HepG2 (cell line): Measurements from ENCODE around the gene OR9A2. TPM values are rescaled to one million over a fixed set of nuclear protein-coding genes. Genes with fewer than 3 reads are reported as not detected.

Source experiments
- ATAC-seq: fragments of 200-7000 bp; cut with Tn5 transposase; 3 replicates; pipeline ENCODE4 v1.9.1; 2020; ENCODE audit warnings: mild to moderate bottlenecking, moderate library complexity
- BruUV-seq: library from RNA; stranded (reverse); fragments of 400-500 nt; replicated peaks from 2 replicates; lab custom pipeline; 2021; lab: Mats Ljungman, UMichigan
- CTCF ChIA-PET: fragments of 300-600 bp; formaldehyde crosslinking; extraction: SDS; loops from one replicate; lab custom pipeline; 2021; ENCODE audit warnings: low total read pairs, inconsistent platforms, low intra/inter-chr PET ratio; lab: Yijun Ruan, JAX
- POLR2A ChIA-PET: fragments of 350-600 bp; sonication (Branson Sonifier 250); formaldehyde crosslinking; loops from one replicate; lab custom pipeline; 2020; ENCODE audit warnings: antibody characterized with exemption, inconsistent platforms; lab: Yijun Ruan, JAX
- DNase-seq: peaks from one replicate; pipeline ENCODE4 v3.0.0-alpha.2; 2015; ENCODE audit warnings: low spot score
- FAIRE-seq: peaks from 3 replicates; lab custom pipeline; 2011; peaks lifted over from hg19 to GRCh38; lab: Jason Lieb, UNC
- H2AFZ ChIP-seq: one replicate; pipeline ENCODE4 v1.6.1; 2011; ENCODE audit warnings: low read length, inconsistent platforms
- H3K27ac ChIP-seq: fragments of 300-600 bp; 3 replicates; pipeline ENCODE4 v1.8.0; 2011; ENCODE audit warnings: mixed run types, mild to moderate bottlenecking, mixed read lengths, low read length, inconsistent platforms; ENCODE audit not compliant: insufficient read depth; ENCODE audit errors: extremely low read length
- H3K27me3 ChIP-seq, 2 experiments: fragments of 200-600 bp in 1 of 2; 2 replicates in 1 of 2; 3 replicates in 1 of 2; pipeline versions ENCODE4 v1.6.0 to v1.8.0; 2011; ENCODE audit warnings: low read length in 2 of 2, mild to moderate bottlenecking in 2 of 2, moderate library complexity in 2 of 2, inconsistent platforms in 1 of 2; ENCODE audit not compliant: insufficient read depth in 2 of 2, control insufficient read depth in 1 of 2
- H3K36me3 ChIP-seq, 2 experiments: fragments of 200-600 bp in 1 of 2; replicated peaks in 1 of 2; 2 replicates in 1 of 2; 3 replicates in 1 of 2; pipeline versions ENCODE4 v1.5.1 to v1.8.0; 2011; ENCODE audit warnings: low read length in 2 of 2, inconsistent platforms in 1 of 2; ENCODE audit not compliant: insufficient read depth in 2 of 2, control insufficient read depth in 1 of 2
- H3K4me1 ChIP-seq: 2 replicates; pipeline ENCODE4 v1.5.1; 2012; ENCODE audit warnings: low read length, inconsistent platforms; ENCODE audit not compliant: insufficient read depth
- H3K4me2 ChIP-seq: 2 replicates; pipeline ENCODE4 v1.6.0; 2011; ENCODE audit warnings: low read depth, low read length, inconsistent platforms
- H3K4me3 ChIP-seq, 3 experiments: fragments of 200-600 bp in 1 of 3; sonication (generic), shearing (Covaris generic) in 1 of 3; replicated peaks in 1 of 3; 2 replicates each; pipeline ENCODE4 v1.5.1; 2011 to 2016; ENCODE audit warnings: low read length in 3 of 3, inconsistent platforms in 2 of 3, low read depth in 2 of 3, mild to moderate bottlenecking in 2 of 3, control low read depth in 1 of 3, mixed read lengths in 1 of 3; ENCODE audit not compliant: insufficient read depth in 1 of 3
- H3K79me2 ChIP-seq: one replicate; pipeline ENCODE4 v1.6.1; 2011; ENCODE audit warnings: low read length, inconsistent platforms; ENCODE audit not compliant: insufficient read depth
- H3K9ac ChIP-seq: 2 replicates; pipeline ENCODE4 v1.6.0; 2011; ENCODE audit warnings: mild to moderate bottlenecking, low read depth, low read length, inconsistent platforms; ENCODE audit not compliant: insufficient read depth
- H3K9me3 ChIP-seq: 2 replicates; pipeline ENCODE4 v1.5.1; 2012; ENCODE audit warnings: mild to moderate bottlenecking, low read length
- H4K20me1 ChIP-seq: 2 replicates; pipeline ENCODE4 v1.6.0; 2011; ENCODE audit warnings: inconsistent platforms, mild to moderate bottlenecking, low read length, moderate library complexity; ENCODE audit not compliant: insufficient read depth
- AGO1 ChIP-seq: fragments of 200-400 bp; formaldehyde crosslinking; IDR thresholded peaks from 2 replicates; pipeline ENCODE4 v1.6.1; 2017; ENCODE audit warnings: mild to moderate bottlenecking, low read depth, low read length, moderate library complexity; ENCODE audit not compliant: poor library complexity, severe bottlenecking
- ATF3 ChIP-seq: sonication (generic); formaldehyde crosslinking; IDR thresholded peaks from 2 replicates; pipeline ENCODE4 v1.4.0; 2020; ENCODE audit warnings: missing genetic modification reagents
- MAFG ChIP-seq: sonication (generic); formaldehyde crosslinking; IDR thresholded peaks from 2 replicates; pipeline ENCODE4 v1.5.1; 2020; ENCODE audit warnings: mild to moderate bottlenecking, missing genetic modification reagents
- RFXANK ChIP-seq: IDR thresholded peaks from 2 replicates; pipeline ENCODE4 v1.6.1; 2016
- SP140L ChIP-seq: sonication (generic); formaldehyde crosslinking; IDR thresholded peaks from 2 replicates; pipeline ENCODE4 v1.4.0; 2020; ENCODE audit warnings: missing genetic modification reagents, borderline replicate concordance
- ZC3H4 ChIP-seq: sonication (generic); formaldehyde crosslinking; IDR thresholded peaks from 2 replicates; pipeline ENCODE4 v1.4.0; 2020; ENCODE audit warnings: missing genetic modification reagents, borderline replicate concordance
- ZNF503 ChIP-seq: sonication (generic); formaldehyde crosslinking; IDR thresholded peaks from 2 replicates; pipeline ENCODE4 v1.4.0; 2020; ENCODE audit warnings: missing genetic modification reagents
- ZNF547 ChIP-seq: sonication (generic); formaldehyde crosslinking; IDR thresholded peaks from 2 replicates; pipeline ENCODE4 v1.5.1; 2020; ENCODE audit warnings: mild to moderate bottlenecking, missing genetic modification reagents
- ZNF615 ChIP-seq: sonication (generic); formaldehyde crosslinking; IDR thresholded peaks from 2 replicates; pipeline ENCODE4 v1.5.0; 2020; ENCODE audit warnings: mild to moderate bottlenecking, missing genetic modification reagents, borderline replicate concordance
- ZNF691 ChIP-seq: sonication (generic); formaldehyde crosslinking; IDR thresholded peaks from 2 replicates; pipeline ENCODE4 v1.4.0; 2020; ENCODE audit warnings: missing genetic modification reagents, low read depth, mild to moderate bottlenecking, borderline replicate concordance
- WGBS: methylation state at CpG from one replicate; pipeline ENCODE4 v1.1.6; 2017; ENCODE audit warnings: low lambda C conversion rate; 5-methylcytosine and 5-hydroxymethylcytosine counted together
- in situ Hi-C: cut with HindIII; loops from 2 replicates; pipeline ENCODE4 v1.10.0; 2017; ENCODE audit warnings: low pct_unique_long_range_greater_than_20kb; ENCODE audit not compliant: extremely low pct_ligation_motif_present
- intact Hi-C: fragments of 100-400 bp; cut with micrococcal nuclease; formaldehyde crosslinking; loops from one replicate; pipeline ENCODE4 v1.10.0; 2022; ENCODE audit not compliant: unreplicated experiment
- polyA plus RNA-seq, 8 experiments: library from polyadenylated mRNA; depleted of rRNA in 3 of 8; stranded (reverse) in 7 of 8; unstranded in 1 of 8; fragments of >200 nt; fragmentation: Illumina TruSeq in 4 of 8; extraction: Trizol in 4 of 8; gene quantifications; 2 replicates each; pipeline versions ENCODE4 v1.2.1 to v1.2.3, GENCODE V29; 2011 to 2016; ENCODE audit warnings: low read depth in 4 of 8, missing spikeins in 1 of 8, mixed read lengths in 1 of 8; ENCODE audit not compliant: insufficient read depth in 1 of 8
- total RNA-seq, 5 experiments: library from RNA; depleted of rRNA; stranded (reverse); fragments of >200 nt; fragmentation: Illumina TruSeq; extraction: Trizol; gene quantifications; 2 replicates each; pipeline ENCODE4 v1.2.3, GENCODE V29; 2016; ENCODE audit warnings: low read depth in 1 of 5

The OR9A2 gene
- total and polyA plus RNA-seq, 2 of the 13 experiments (the other 11 are each of a cell fraction or from before 2014, with no cell fraction given), result not detected

GRCh38 chr7:143069912-143070500 is 43.1 kb upstream of the OR9A2 start:
- CTCF ChIA-PET, result no interaction called here
- in situ Hi-C loops, result no loop called here
- no peak for TF ChIP-seq AGO1
- TF ChIP-seq ZNF691 (CRISPR knock-in tag), result no peak
- no peak for TF ChIP-seq ZNF547
- no peak for TF ChIP-seq RFXANK (CRISPR knock-in tag)
- no peak for TF ChIP-seq MAFG
- no peak for TF ChIP-seq ZNF503 (CRISPR knock-in tag)
- TF ChIP-seq ZC3H4 (CRISPR knock-in tag), result no peak
- TF ChIP-seq ZNF615 (CRISPR knock-in tag), result no peak
- no peak for TF ChIP-seq ATF3 (CRISPR knock-in tag)
- TF ChIP-seq SP140L (CRISPR knock-in tag), result no peak
- Histone ChIP-seq H3K27me3 (no peaks in the 10 kb centered on the region; a peak in 1 of 5 replicates), H3K27ac (no peak overlapping the region), H3K4me2 (no peak overlapping the region), H3K4me3 (no peak overlapping the region), H4K20me1 (no peaks in the 10 kb centered on the region), H3K36me3 (no peaks in the 10 kb centered on the region), H3K9me3 (no peaks in the 10 kb centered on the region), H3K79me2 (no peaks in the 10 kb centered on the region), H3K9ac (no peak overlapping the region), H3K4me1 (no peaks in the 10 kb centered on the region), H2AFZ (no peak overlapping the region)
- intact Hi-C loops, result no loop called here
- 26% methylated on average over 6 of the region's 6 CpGs for WGBS
- BruUV-seq, result no TSS peak
- ATAC-seq (no peak; the same call in 2 of the 3 replicates), FAIRE-seq (no peak), DNase-seq (no peak)
- POLR2A ChIA-PET, result no interaction called here
